GM19238 (cell line): ENCODE measurements around the gene BTBD19.
"Not testable (repeated sequence)": the region's sequence is repeated elsewhere in the genome, so short reads cannot be mapped to it uniquely, and the experiment has no call there.

Experiments used
- DNase-seq: peaks from one replicate; pipeline ENCODE4 v3.0.0; 2011; ENCODE audit warnings: low spot score; ENCODE audit not compliant: insufficient read length

The BTBD19 gene

GRCh38 chr1:44828003-44828651 is 19.8 kb downstream of the BTBD19 start:
- DNase-seq = no peak

- no peak for DNase-seq
Measured at GRCh38 chr1:44828841-44829440, 20.6 kb downstream of the BTBD19 start.

- DNase-seq = no peak
Measured at GRCh38 chr1:44829506-44830384, 21.4 kb downstream of the BTBD19 start.

- DNase-seq = no peak
Measured at GRCh38 chr1:44830900-44831304, 22.6 kb downstream of the BTBD19 start.

- no peak for DNase-seq
Measured at GRCh38 chr1:44831516-44831915, 23.2 kb downstream of the BTBD19 start.

- DNase-seq = no peak
Measured at GRCh38 chr1:44832056-44832705, 23.9 kb downstream of the BTBD19 start.

GRCh38 chr1:44834328-44834727 is 26.0 kb downstream of the BTBD19 start:
- no peak for DNase-seq

- DNase-seq = peak; percentile 85
Measured at GRCh38 chr1:44835738-44836675, 27.7 kb downstream of the BTBD19 start.

GRCh38 chr1:44838294-44838693 is 30.0 kb downstream of the BTBD19 start:
- not testable (repeated sequence) for DNase-seq

- DNase-seq = no peak
Measured at GRCh38 chr1:44839576-44839975, 31.3 kb downstream of the BTBD19 start.

GRCh38 chr1:44842486-44842861 is 34.2 kb downstream of the BTBD19 start:
- DNase-seq = no peak

GRCh38 chr1:44842862-44843655 is 34.7 kb downstream of the BTBD19 start, which contains the start of gene PTCH2:
Gene PTCH2, minus strand, starts transcription at chr1:44843253. Its CDS starts 321 bp downstream, at chr1:44842932.
- peak; percentile 58 for DNase-seq

GRCh38 chr1:44846985-44847384 is 38.7 kb downstream of the BTBD19 start:
- no peak for DNase-seq

- no peak for DNase-seq
Measured at GRCh38 chr1:44847845-44848244, 39.5 kb downstream of the BTBD19 start.

- no peak for DNase-seq
Measured at GRCh38 chr1:44848456-44849181, 40.3 kb downstream of the BTBD19 start.

GRCh38 chr1:44849575-44850132 is 41.3 kb downstream of the BTBD19 start:
- no peak for DNase-seq

- no peak for DNase-seq
Measured at GRCh38 chr1:44851308-44851707, 43.0 kb downstream of the BTBD19 start.

- no peak for DNase-seq
Measured at GRCh38 chr1:44853201-44853600, 44.9 kb downstream of the BTBD19 start.

GRCh38 chr1:44854970-44855369 is 46.6 kb downstream of the BTBD19 start:
- DNase-seq = no peak
